ENCODE measurements around the gene ZNF407.

DNA sequence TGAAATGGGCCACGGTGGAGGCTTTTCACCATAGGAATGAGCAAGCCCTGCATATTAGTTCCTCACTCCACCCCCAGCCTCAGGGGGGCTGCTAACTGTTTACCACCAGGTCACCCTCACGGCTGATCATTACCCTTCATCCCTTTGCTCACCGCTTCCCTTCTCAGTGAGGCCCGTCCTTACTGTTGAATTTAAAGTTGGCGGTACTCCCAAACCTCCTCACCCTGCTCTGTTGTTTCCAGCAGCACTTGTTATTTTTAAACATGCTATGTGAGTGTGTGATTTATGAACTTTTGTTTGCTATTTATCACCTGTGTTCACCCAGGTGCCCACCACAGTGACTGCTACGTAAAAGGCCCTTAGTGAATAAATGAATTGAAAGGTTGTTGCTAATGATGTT lies 243.6 kb downstream of the ZNF407 start:
- TF ChIP-seq ZNF274 (IDR thresholded peaks at IDR 0.05; ENCODE audit: low read depth, low read length) (no peak), YY1 (IDR thresholded peaks at IDR 0.05; ENCODE audit: insufficient read depth, insufficient read length) (no peak), SUZ12 (IDR thresholded peaks at IDR 0.05; ENCODE audit: extremely low read depth, insufficient read depth, insufficient read length) (no peak)

Measured in NT2/D1 (cell line).